NCI-H1105 (cell line): ENCODE data around the gene PPP2R5E.
"Not testable (repeated sequence)": the region's sequence is repeated elsewhere in the genome, so short reads cannot be mapped to it uniquely, and the experiment has no call there.

Experiments used
- DNase-seq: peaks from one replicate; lab custom pipeline; 2025; lab: John Stamatoyannopoulos, UW

Gene PPP2R5E

GRCh38 chr14:63543000-63543825, at the start of gene PPP2R5E:
Gene PPP2R5E, minus strand, starts transcription at chr14:63543377. Its CDS starts 3,692 bp downstream, at chr14:63539685.
- DNase-seq: peak; percentile 98

- DNase-seq: not testable (repeated sequence)
These were observed 39.9 kb upstream of the PPP2R5E start for GRCh38 chr14:63583046-63583445.

- no peak for DNase-seq
These were observed 38.3 kb upstream of the PPP2R5E start for GRCh38 chr14:63581491-63581890.

- DNase-seq: no peak
These were observed 35.1 kb upstream of the PPP2R5E start for GRCh38 chr14:63578300-63578699.

GRCh38 chr14:63573581-63573980, 30.4 kb upstream of the PPP2R5E start:
- DNase-seq: no peak

- no peak for DNase-seq
These were observed 22.3 kb upstream of the PPP2R5E start for GRCh38 chr14:63565448-63565847.

GRCh38 chr14:63564318-63564717, 21.1 kb upstream of the PPP2R5E start:
- no peak for DNase-seq

- DNase-seq: no peak
These were observed 20.3 kb upstream of the PPP2R5E start for GRCh38 chr14:63563370-63564026.

GRCh38 chr14:63562405-63562804, 19.2 kb upstream of the PPP2R5E start:
- DNase-seq: no peak

- no peak for DNase-seq
These were observed 12.4 kb upstream of the PPP2R5E start for GRCh38 chr14:63555572-63555971.

GRCh38 chr14:63551332-63551731, 8.2 kb upstream of the PPP2R5E start:
- no peak for DNase-seq

- DNase-seq: no peak
These were observed 4.7 kb upstream of the PPP2R5E start for GRCh38 chr14:63547798-63548335.

- DNase-seq: no peak
These were observed 2.3 kb upstream of the PPP2R5E start for GRCh38 chr14:63545431-63545830.

- DNase-seq: no peak
These were observed 1.6 kb upstream of the PPP2R5E start for GRCh38 chr14:63544591-63545299.

GRCh38 chr14:63543826-63544406, 739 bp upstream of the PPP2R5E start:
- DNase-seq: peak; percentile 10

- DNase-seq: peak; percentile 40
These were observed 762 bp downstream of the PPP2R5E start for GRCh38 chr14:63542231-63542999.

- DNase-seq: no peak
These were observed 7.3 kb downstream of the PPP2R5E start for GRCh38 chr14:63535918-63536317.

GRCh38 chr14:63533474-63533873, 9.7 kb downstream of the PPP2R5E start:
- no peak for DNase-seq

- no peak for DNase-seq
These were observed 18.5 kb downstream of the PPP2R5E start for GRCh38 chr14:63524537-63525155.

GRCh38 chr14:63523735-63524426, 19.3 kb downstream of the PPP2R5E start:
- DNase-seq: no peak
